C4-2B (cell line): Measurements from ENCODE around the gene SASS6.

Source experiments
- ZFX ChIP-seq: fragments of 450-650 bp; IDR thresholded peaks from 2 replicates; pipeline ENCODE4 v1.6.1; 2017
- TF ChIP-seq, protein P1 (sequence below): fragments of 450-650 bp; conservative IDR thresholded peaks from 2 replicates; pipeline ENCODE4 v1.5.1; 2017; ENCODE audit warnings: mild to moderate bottlenecking

DNA sequence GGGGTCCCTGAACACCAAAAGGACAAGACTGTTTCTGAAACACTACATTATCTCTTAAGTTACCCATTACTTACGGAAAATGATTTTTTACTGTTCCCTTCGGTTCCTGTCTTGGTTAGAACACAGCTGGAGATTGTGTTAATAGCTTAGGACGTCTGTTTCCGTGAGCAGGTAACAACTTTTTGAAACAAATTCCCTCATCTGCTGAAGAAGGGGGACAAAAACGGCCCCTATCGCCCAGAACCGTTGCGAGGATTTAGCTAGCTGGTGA, 95.1 kb downstream of the SASS6 start:
- TF ChIP-seq, protein P1, sequence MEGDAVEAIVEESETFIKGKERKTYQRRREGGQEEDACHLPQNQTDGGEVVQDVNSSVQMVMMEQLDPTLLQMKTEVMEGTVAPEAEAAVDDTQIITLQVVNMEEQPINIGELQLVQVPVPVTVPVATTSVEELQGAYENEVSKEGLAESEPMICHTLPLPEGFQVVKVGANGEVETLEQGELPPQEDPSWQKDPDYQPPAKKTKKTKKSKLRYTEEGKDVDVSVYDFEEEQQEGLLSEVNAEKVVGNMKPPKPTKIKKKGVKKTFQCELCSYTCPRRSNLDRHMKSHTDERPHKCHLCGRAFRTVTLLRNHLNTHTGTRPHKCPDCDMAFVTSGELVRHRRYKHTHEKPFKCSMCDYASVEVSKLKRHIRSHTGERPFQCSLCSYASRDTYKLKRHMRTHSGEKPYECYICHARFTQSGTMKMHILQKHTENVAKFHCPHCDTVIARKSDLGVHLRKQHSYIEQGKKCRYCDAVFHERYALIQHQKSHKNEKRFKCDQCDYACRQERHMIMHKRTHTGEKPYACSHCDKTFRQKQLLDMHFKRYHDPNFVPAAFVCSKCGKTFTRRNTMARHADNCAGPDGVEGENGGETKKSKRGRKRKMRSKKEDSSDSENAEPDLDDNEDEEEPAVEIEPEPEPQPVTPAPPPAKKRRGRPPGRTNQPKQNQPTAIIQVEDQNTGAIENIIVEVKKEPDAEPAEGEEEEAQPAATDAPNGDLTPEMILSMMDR, result no peak
- TF ChIP-seq ZFX, result no peak
